Activated T-cell treated with anti-CD3 and anti-CD28 coated beads for 48 hours (primary cell): ENCODE results near the gene ATP6V1G2.
A peak's percentile ranks its signal among the peaks of the same experiment; 100 is the strongest.
"Not testable (repeated sequence)": the region's sequence is repeated elsewhere in the genome, so short reads cannot be mapped to it uniquely, and the experiment has no call there.

Experiments used
- DNase-seq: peaks from one replicate; pipeline ENCODE4 v3.0.0-alpha.2; 2020; ENCODE audit warnings: low read depth

The ATP6V1G2 gene

GRCh38 chr6:31546339-31546957, at the start of gene ATP6V1G2:
Gene ATP6V1G2, minus strand, starts transcription at chr6:31546608. Its CDS starts 49 bp downstream, at chr6:31546559.
- peak; percentile 88 for DNase-seq

GRCh38 chr6:31592396-31592771, 46.0 kb upstream of the ATP6V1G2 start:
- no peak for DNase-seq

- DNase-seq: not testable (repeated sequence)
Observed at GRCh38 chr6:31590691-31591090, 44.3 kb upstream of the ATP6V1G2 start.

- DNase-seq: no peak
Observed at GRCh38 chr6:31588871-31589650, 42.7 kb upstream of the ATP6V1G2 start.

GRCh38 chr6:31587791-31588777, 41.7 kb upstream of the ATP6V1G2 start:
- no peak for DNase-seq

- no peak for DNase-seq
Observed at GRCh38 chr6:31586599-31587281, 40.3 kb upstream of the ATP6V1G2 start.

- no peak for DNase-seq
Observed at GRCh38 chr6:31586008-31586407, 39.6 kb upstream of the ATP6V1G2 start, which contains the start of gene LST1. Gene LST1, plus strand, starts transcription at chr6:31586277. Its CDS starts 1,023 bp downstream, at chr6:31587300.

GRCh38 chr6:31585491-31585890, 39.1 kb upstream of the ATP6V1G2 start:
- no peak for DNase-seq

GRCh38 chr6:31582230-31582643, 35.8 kb upstream of the ATP6V1G2 start, which contains the start of gene LTB:
Gene LTB, minus strand, starts transcription at chr6:31582424. Its CDS starts 7 bp downstream, at chr6:31582417.
- no peak for DNase-seq

GRCh38 chr6:31581434-31582229, 35.2 kb upstream of the ATP6V1G2 start:
- no peak for DNase-seq

- DNase-seq: peak; percentile 90
Observed at GRCh38 chr6:31580807-31581433, 34.5 kb upstream of the ATP6V1G2 start.

GRCh38 chr6:31580438-31580740, 34.0 kb upstream of the ATP6V1G2 start:
- DNase-seq: no peak

GRCh38 chr6:31579546-31580437, 33.4 kb upstream of the ATP6V1G2 start:
- no peak for DNase-seq

GRCh38 chr6:31579119-31579505, 32.7 kb upstream of the ATP6V1G2 start:
- DNase-seq: no peak

GRCh38 chr6:31578184-31579118, 32.0 kb upstream of the ATP6V1G2 start:
- no peak for DNase-seq

GRCh38 chr6:31577579-31577966, 31.2 kb upstream of the ATP6V1G2 start:
- DNase-seq: no peak

- no peak for DNase-seq
Observed at GRCh38 chr6:31576897-31577578, 30.6 kb upstream of the ATP6V1G2 start.
